ENCODE results near the gene PNLIPRP3.

- no peak for TF ChIP-seq EZH2 (IDR thresholded peaks at IDR 0.05; ENCODE audit: borderline replicate concordance, insufficient read depth, low read depth, low read length, poor library complexity, severe bottlenecking)
- TF ChIP-seq, protein P1, sequence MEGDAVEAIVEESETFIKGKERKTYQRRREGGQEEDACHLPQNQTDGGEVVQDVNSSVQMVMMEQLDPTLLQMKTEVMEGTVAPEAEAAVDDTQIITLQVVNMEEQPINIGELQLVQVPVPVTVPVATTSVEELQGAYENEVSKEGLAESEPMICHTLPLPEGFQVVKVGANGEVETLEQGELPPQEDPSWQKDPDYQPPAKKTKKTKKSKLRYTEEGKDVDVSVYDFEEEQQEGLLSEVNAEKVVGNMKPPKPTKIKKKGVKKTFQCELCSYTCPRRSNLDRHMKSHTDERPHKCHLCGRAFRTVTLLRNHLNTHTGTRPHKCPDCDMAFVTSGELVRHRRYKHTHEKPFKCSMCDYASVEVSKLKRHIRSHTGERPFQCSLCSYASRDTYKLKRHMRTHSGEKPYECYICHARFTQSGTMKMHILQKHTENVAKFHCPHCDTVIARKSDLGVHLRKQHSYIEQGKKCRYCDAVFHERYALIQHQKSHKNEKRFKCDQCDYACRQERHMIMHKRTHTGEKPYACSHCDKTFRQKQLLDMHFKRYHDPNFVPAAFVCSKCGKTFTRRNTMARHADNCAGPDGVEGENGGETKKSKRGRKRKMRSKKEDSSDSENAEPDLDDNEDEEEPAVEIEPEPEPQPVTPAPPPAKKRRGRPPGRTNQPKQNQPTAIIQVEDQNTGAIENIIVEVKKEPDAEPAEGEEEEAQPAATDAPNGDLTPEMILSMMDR (IDR thresholded peaks at IDR 0.05): no peak
Measured at GRCh38 chr10:116466715-116467422, 39.2 kb downstream of the PNLIPRP3 start.
